Central memory CD4-positive, alpha-beta T cell (primary cell): ENCODE data around the gene RBP3.

Experiments used
- DNase-seq: peaks from one replicate; pipeline ENCODE4 v3.0.0; 2022

RBP3 gene

GRCh38 chr10:47319784-47320183 is 28.4 kb upstream of the RBP3 start:
- no peak for DNase-seq

- no peak for DNase-seq
These were observed 27.4 kb upstream of the RBP3 start for GRCh38 chr10:47320812-47321211.

- DNase-seq, result no peak
These were observed 26.5 kb upstream of the RBP3 start for GRCh38 chr10:47321521-47322195.

GRCh38 chr10:47322300-47323061 is 25.7 kb upstream of the RBP3 start, which contains the start of gene GDF2:
Gene GDF2, plus strand, starts transcription at chr10:47322454. Its CDS starts 215 bp downstream, at chr10:47322669.
- no peak for DNase-seq

- DNase-seq, result no peak
These were observed 25.1 kb upstream of the RBP3 start for GRCh38 chr10:47323087-47323486.

GRCh38 chr10:47323636-47324296 is 24.4 kb upstream of the RBP3 start:
- DNase-seq, result no peak

GRCh38 chr10:47325303-47326291 is 22.6 kb upstream of the RBP3 start:
- no peak for DNase-seq

- no peak for DNase-seq
These were observed 21.7 kb upstream of the RBP3 start for GRCh38 chr10:47326306-47326926.

GRCh38 chr10:47326927-47327330 is 21.2 kb upstream of the RBP3 start:
- no peak for DNase-seq

GRCh38 chr10:47329855-47330254 is 18.3 kb upstream of the RBP3 start:
- no peak for DNase-seq

GRCh38 chr10:47330366-47330765 is 17.8 kb upstream of the RBP3 start:
- DNase-seq, result no peak

- DNase-seq, result no peak
These were observed 17.4 kb upstream of the RBP3 start for GRCh38 chr10:47330804-47331203.

GRCh38 chr10:47331491-47331890 is 16.7 kb upstream of the RBP3 start:
- no peak for DNase-seq

- DNase-seq, result no peak
These were observed 16.2 kb upstream of the RBP3 start for GRCh38 chr10:47331954-47332353.

GRCh38 chr10:47332371-47332770 is 15.8 kb upstream of the RBP3 start:
- no peak for DNase-seq

GRCh38 chr10:47332946-47333345 is 15.2 kb upstream of the RBP3 start:
- no peak for DNase-seq

GRCh38 chr10:47333532-47333931 is 14.6 kb upstream of the RBP3 start:
- DNase-seq, result no peak

GRCh38 chr10:47334466-47335295 is 13.5 kb upstream of the RBP3 start:
- no peak for DNase-seq

- no peak for DNase-seq
These were observed 12.3 kb upstream of the RBP3 start for GRCh38 chr10:47335906-47336305.

GRCh38 chr10:47336387-47337134 is 11.6 kb upstream of the RBP3 start:
- no peak for DNase-seq
